OCI-LY1 (cell line): Measurements from ENCODE around the gene NAALAD2.

Experiments used
- EZH2 ChIP-seq: fragments of 200-600 bp; sonication (generic), shearing (Covaris generic); IDR thresholded peaks from 2 replicates; pipeline ENCODE4 v1.8.0; 2017; ENCODE audit warnings: borderline replicate concordance, mixed run types, mild to moderate bottlenecking, antibody characterized with exemption, low read length, moderate library complexity, mixed read lengths
- TF ChIP-seq, protein P1 (sequence below): fragments of 200-600 bp; sonication (generic), shearing (Covaris generic); IDR thresholded peaks from 2 replicates; pipeline ENCODE4 v1.5.1; 2017; ENCODE audit warnings: mild to moderate bottlenecking, antibody characterized with exemption, low read length, moderate library complexity, mixed read lengths

DNA sequence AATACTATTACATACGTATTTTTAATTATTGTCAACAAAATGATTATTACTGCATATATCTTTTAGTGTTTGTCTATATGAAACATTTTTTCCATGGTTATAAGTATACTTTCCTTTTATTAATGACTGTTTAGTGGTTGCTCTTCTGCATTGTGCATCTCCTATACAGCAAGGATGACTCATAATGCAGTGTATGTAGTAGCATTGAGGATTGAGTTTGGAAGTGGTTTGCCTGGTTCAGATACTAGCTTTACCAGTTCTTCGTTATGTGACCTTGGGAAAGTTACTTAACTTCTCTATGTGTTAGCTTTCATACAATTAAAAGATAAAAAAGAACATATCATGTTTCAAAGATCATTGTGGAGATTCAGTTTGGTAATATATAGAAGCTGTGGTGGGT is 44.3 kb downstream of the NAALAD2 start:
- no peak for TF ChIP-seq EZH2
- TF ChIP-seq, protein P1, sequence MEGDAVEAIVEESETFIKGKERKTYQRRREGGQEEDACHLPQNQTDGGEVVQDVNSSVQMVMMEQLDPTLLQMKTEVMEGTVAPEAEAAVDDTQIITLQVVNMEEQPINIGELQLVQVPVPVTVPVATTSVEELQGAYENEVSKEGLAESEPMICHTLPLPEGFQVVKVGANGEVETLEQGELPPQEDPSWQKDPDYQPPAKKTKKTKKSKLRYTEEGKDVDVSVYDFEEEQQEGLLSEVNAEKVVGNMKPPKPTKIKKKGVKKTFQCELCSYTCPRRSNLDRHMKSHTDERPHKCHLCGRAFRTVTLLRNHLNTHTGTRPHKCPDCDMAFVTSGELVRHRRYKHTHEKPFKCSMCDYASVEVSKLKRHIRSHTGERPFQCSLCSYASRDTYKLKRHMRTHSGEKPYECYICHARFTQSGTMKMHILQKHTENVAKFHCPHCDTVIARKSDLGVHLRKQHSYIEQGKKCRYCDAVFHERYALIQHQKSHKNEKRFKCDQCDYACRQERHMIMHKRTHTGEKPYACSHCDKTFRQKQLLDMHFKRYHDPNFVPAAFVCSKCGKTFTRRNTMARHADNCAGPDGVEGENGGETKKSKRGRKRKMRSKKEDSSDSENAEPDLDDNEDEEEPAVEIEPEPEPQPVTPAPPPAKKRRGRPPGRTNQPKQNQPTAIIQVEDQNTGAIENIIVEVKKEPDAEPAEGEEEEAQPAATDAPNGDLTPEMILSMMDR: no peak
